ENCODE data around the gene PLA2G3. TPM values are rescaled to one million over a fixed set of nuclear protein-coding genes. Genes with fewer than 3 reads are reported as not detected.
"Not testable (repeated sequence)": the region's sequence is repeated elsewhere in the genome, so short reads cannot be mapped to it uniquely, and the experiment has no call there.

PLA2G3 gene
- total RNA-seq, 1 donor: 0.36 TPM

- TF ChIP-seq CTCF (IDR thresholded peaks at IDR 0.05; ENCODE audit: extremely low read depth, low read depth, low read length): no peak
- Histone ChIP-seq H4K20me1 (ENCODE audit: insufficient read depth, low read length) (peaks cover 6% of the 10 kb centered on the region), H2AFZ (ENCODE audit: low read length) (no peak overlapping the region), H3K4me1 (ENCODE audit: insufficient read depth, low read length) (peaks cover 52% of the 10 kb centered on the region), H3K9me3 (ENCODE audit: low read depth, low read length) (no peaks in the 10 kb centered on the region), H3K4me2 (ENCODE audit: insufficient read depth, low read length) (no peak overlapping the region), H3K27ac (ENCODE audit: low read depth, low read length) (peak overlapping the region; percentile 71), H3K36me3 (ENCODE audit: insufficient read depth, low read length) (peaks cover 4% of the 10 kb centered on the region), H3K79me2 (ENCODE audit: insufficient read depth, low read length) (peaks cover 78% of the 10 kb centered on the region), H3K27me3 (ENCODE audit: insufficient read depth, low read length) (no peaks in the 10 kb centered on the region), H3K4me3 (ENCODE audit: insufficient read depth, low read length) (no peak overlapping the region)
- no peak for DNase-seq (ENCODE audit: insufficient read length, low spot score, missing footprints)
Observed at GRCh38 chr22:31176923-31177322, 36.6 kb upstream of the PLA2G3 start.

GRCh38 chr22:31173386-31174145 is 33.3 kb upstream of the PLA2G3 start:
- H3K4me3 ChIP-seq (ENCODE audit: insufficient read depth, low read length): peak overlapping the region; percentile 42
- H3K9me3 ChIP-seq (ENCODE audit: low read depth, low read length): no peaks in the 10 kb centered on the region
- H3K36me3 ChIP-seq (ENCODE audit: insufficient read depth, low read length): peaks cover 4% of the 10 kb centered on the region
- H3K79me2 ChIP-seq (ENCODE audit: insufficient read depth, low read length): peaks cover 81% of the 10 kb centered on the region
- H3K27me3 ChIP-seq (ENCODE audit: insufficient read depth, low read length): no peaks in the 10 kb centered on the region
- peak overlapping the region; percentile 97 for H3K27ac ChIP-seq (ENCODE audit: low read depth, low read length)
- peak; percentile 86 for DNase-seq (ENCODE audit: insufficient read length, low spot score, missing footprints)
- H3K4me2 ChIP-seq (ENCODE audit: insufficient read depth, low read length): peak overlapping the region; percentile 72
- peaks cover 40% of the 10 kb centered on the region for H3K4me1 ChIP-seq (ENCODE audit: insufficient read depth, low read length)
- no peak overlapping the region for H2AFZ ChIP-seq (ENCODE audit: low read length)
- H4K20me1 ChIP-seq (ENCODE audit: insufficient read depth, low read length): peaks cover 6% of the 10 kb centered on the region
- no peak for TF ChIP-seq CTCF (IDR thresholded peaks at IDR 0.05; ENCODE audit: extremely low read depth, low read depth, low read length)

- peaks cover 24% of the 10 kb centered on the region for H3K4me1 ChIP-seq (ENCODE audit: insufficient read depth, low read length)
- not testable (repeated sequence) for H3K27me3 ChIP-seq (ENCODE audit: insufficient read depth, low read length); H3K9me3 ChIP-seq (ENCODE audit: low read depth, low read length); H3K4me3 ChIP-seq (ENCODE audit: insufficient read depth, low read length); H3K27ac ChIP-seq (ENCODE audit: low read depth, low read length); H4K20me1 ChIP-seq (ENCODE audit: insufficient read depth, low read length); H2AFZ ChIP-seq (ENCODE audit: low read length); H3K4me2 ChIP-seq (ENCODE audit: insufficient read depth, low read length); DNase-seq (ENCODE audit: insufficient read length, low spot score, missing footprints); H3K36me3 ChIP-seq (ENCODE audit: insufficient read depth, low read length)
- peaks cover 88% of the 10 kb centered on the region for H3K79me2 ChIP-seq (ENCODE audit: insufficient read depth, low read length)
Observed at GRCh38 chr22:31171734-31172133, 31.4 kb upstream of the PLA2G3 start.

- peaks cover 3% of the 10 kb centered on the region for H4K20me1 ChIP-seq (ENCODE audit: insufficient read depth, low read length)
- no peak overlapping the region for H3K4me3 ChIP-seq (ENCODE audit: insufficient read depth, low read length)
- H3K36me3 ChIP-seq (ENCODE audit: insufficient read depth, low read length): peaks cover 11% of the 10 kb centered on the region
- TF ChIP-seq CTCF (IDR thresholded peaks at IDR 0.05; ENCODE audit: extremely low read depth, low read depth, low read length): no peak
- H3K9me3 ChIP-seq (ENCODE audit: low read depth, low read length): no peaks in the 10 kb centered on the region
- no peak for DNase-seq (ENCODE audit: insufficient read length, low spot score, missing footprints)
- no peaks in the 10 kb centered on the region for H3K27me3 ChIP-seq (ENCODE audit: insufficient read depth, low read length)
- no peak overlapping the region for H3K4me2 ChIP-seq (ENCODE audit: insufficient read depth, low read length)
- peaks cover 91% of the 10 kb centered on the region for H3K79me2 ChIP-seq (ENCODE audit: insufficient read depth, low read length)
- H2AFZ ChIP-seq (ENCODE audit: low read length): no peak overlapping the region
- H3K27ac ChIP-seq (ENCODE audit: low read depth, low read length): no peak overlapping the region
- peaks cover 23% of the 10 kb centered on the region for H3K4me1 ChIP-seq (ENCODE audit: insufficient read depth, low read length)
Observed at GRCh38 chr22:31170971-31171370, 30.7 kb upstream of the PLA2G3 start.
